ENCODE data around the gene PIM1.

The PIM1 gene

GRCh38 chr6:37200085-37200484 lies 30.1 kb downstream of the PIM1 start:
- Histone ChIP-seq H3K9me3 (replicated peaks; ENCODE audit: insufficient read depth, low read length) (no peaks in the 10 kb centered on the region), H2AFZ (ENCODE audit: low read length) (no peak overlapping the region), H3K27ac (ENCODE audit: low read length) (no peak overlapping the region), H3K4me1 (ENCODE audit: low read length) (no peaks in the 10 kb centered on the region), H3K4me2 (ENCODE audit: low read depth, low read length) (no peak overlapping the region), H4K20me1 (ENCODE audit: insufficient read depth, low read length) (no peaks in the 10 kb centered on the region), H3K4me3 (ENCODE audit: low read length) (no peak overlapping the region), H3F3A (ENCODE audit: insufficient read depth, low read length) (no peaks in the 10 kb centered on the region), H3K79me2 (ENCODE audit: low read length) (no peaks in the 10 kb centered on the region), H3K9me2 (replicated peaks; ENCODE audit: insufficient read depth, low read length) (no peaks in the 10 kb centered on the region), H3K9ac (ENCODE audit: low read length) (no peak overlapping the region), H3K36me3 (replicated peaks; ENCODE audit: insufficient read depth, low read length) (no peaks in the 10 kb centered on the region), H3K27me3 (replicated peaks; ENCODE audit: insufficient read depth, low read length) (no peaks in the 10 kb centered on the region)
- no peak for DNase-seq
- TF ChIP-seq EZH2 (optimal IDR thresholded peaks at IDR 0.05; ENCODE audit: low read depth, low read length) (no peak), EZH2phosphoT487 (IDR thresholded peaks at IDR 0.05; ENCODE audit: low read length) (no peak)
- TF ChIP-seq, protein P1, sequence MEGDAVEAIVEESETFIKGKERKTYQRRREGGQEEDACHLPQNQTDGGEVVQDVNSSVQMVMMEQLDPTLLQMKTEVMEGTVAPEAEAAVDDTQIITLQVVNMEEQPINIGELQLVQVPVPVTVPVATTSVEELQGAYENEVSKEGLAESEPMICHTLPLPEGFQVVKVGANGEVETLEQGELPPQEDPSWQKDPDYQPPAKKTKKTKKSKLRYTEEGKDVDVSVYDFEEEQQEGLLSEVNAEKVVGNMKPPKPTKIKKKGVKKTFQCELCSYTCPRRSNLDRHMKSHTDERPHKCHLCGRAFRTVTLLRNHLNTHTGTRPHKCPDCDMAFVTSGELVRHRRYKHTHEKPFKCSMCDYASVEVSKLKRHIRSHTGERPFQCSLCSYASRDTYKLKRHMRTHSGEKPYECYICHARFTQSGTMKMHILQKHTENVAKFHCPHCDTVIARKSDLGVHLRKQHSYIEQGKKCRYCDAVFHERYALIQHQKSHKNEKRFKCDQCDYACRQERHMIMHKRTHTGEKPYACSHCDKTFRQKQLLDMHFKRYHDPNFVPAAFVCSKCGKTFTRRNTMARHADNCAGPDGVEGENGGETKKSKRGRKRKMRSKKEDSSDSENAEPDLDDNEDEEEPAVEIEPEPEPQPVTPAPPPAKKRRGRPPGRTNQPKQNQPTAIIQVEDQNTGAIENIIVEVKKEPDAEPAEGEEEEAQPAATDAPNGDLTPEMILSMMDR (IDR thresholded peaks at IDR 0.05; ENCODE audit: low read length) = no peak

DNA sequence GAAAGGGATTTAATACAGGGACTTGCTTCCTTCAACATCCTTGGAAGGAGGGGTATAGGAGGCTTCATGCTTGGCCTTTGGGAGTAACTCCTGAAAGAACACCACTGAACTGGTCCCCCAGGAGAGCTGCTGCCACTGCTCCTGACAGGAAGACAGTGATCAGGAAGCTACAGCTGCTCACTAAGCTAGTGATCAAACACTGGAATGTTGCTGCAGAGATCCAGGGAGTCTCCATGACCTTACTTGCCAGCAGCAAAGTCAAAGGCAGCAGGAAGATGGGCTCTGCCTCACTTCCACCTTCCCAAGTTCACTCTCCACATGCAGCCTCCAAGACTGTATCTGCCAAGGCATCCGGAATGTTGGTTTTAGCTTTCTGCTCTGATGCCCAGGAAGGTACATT lies 31.8 kb downstream of the PIM1 start:
- no peak overlapping the region for H3K27ac ChIP-seq (ENCODE audit: low read length)
- H3K4me1 ChIP-seq (ENCODE audit: low read length) = no peaks in the 10 kb centered on the region
- no peaks in the 10 kb centered on the region for H3K79me2 ChIP-seq (ENCODE audit: low read length)
- no peaks in the 10 kb centered on the region for H3K36me3 ChIP-seq (replicated peaks; ENCODE audit: insufficient read depth, low read length)
- H2AFZ ChIP-seq (ENCODE audit: low read length) = no peak overlapping the region
- no peak for DNase-seq
- H3K9me2 ChIP-seq (replicated peaks; ENCODE audit: insufficient read depth, low read length) = no peaks in the 10 kb centered on the region
- H3K4me2 ChIP-seq (ENCODE audit: low read depth, low read length) = no peak overlapping the region
- no peak overlapping the region for H3K9ac ChIP-seq (ENCODE audit: low read length)
- H3K27me3 ChIP-seq (replicated peaks; ENCODE audit: insufficient read depth, low read length) = no peaks in the 10 kb centered on the region
- no peak overlapping the region for H3K4me3 ChIP-seq (ENCODE audit: low read length)
- no peaks in the 10 kb centered on the region for H3F3A ChIP-seq (ENCODE audit: insufficient read depth, low read length)
- no peaks in the 10 kb centered on the region for H4K20me1 ChIP-seq (ENCODE audit: insufficient read depth, low read length)
- TF ChIP-seq EZH2phosphoT487 (IDR thresholded peaks at IDR 0.05; ENCODE audit: low read length) (no peak), EZH2 (optimal IDR thresholded peaks at IDR 0.05; ENCODE audit: low read depth, low read length) (no peak)
- TF ChIP-seq, protein P1 (IDR thresholded peaks at IDR 0.05; ENCODE audit: low read length) = no peak
- no peaks in the 10 kb centered on the region for H3K9me3 ChIP-seq (replicated peaks; ENCODE audit: insufficient read depth, low read length)

GRCh38 chr6:37202788-37203491 lies 33.0 kb downstream of the PIM1 start:
- Histone ChIP-seq H3K27ac (ENCODE audit: low read length) (no peak overlapping the region), H3F3A (ENCODE audit: insufficient read depth, low read length) (no peaks in the 10 kb centered on the region), H3K27me3 (replicated peaks; ENCODE audit: insufficient read depth, low read length) (no peaks in the 10 kb centered on the region), H3K9ac (ENCODE audit: low read length) (no peak overlapping the region), H3K4me1 (ENCODE audit: low read length) (peaks cover 5% of the 10 kb centered on the region; the same call in 1 of the 2 replicates), H3K79me2 (ENCODE audit: low read length) (no peaks in the 10 kb centered on the region), H2AFZ (ENCODE audit: low read length) (no peak overlapping the region), H4K20me1 (ENCODE audit: insufficient read depth, low read length) (no peaks in the 10 kb centered on the region), H3K4me3 (ENCODE audit: low read length) (no peak overlapping the region), H3K9me2 (replicated peaks; ENCODE audit: insufficient read depth, low read length) (no peaks in the 10 kb centered on the region), H3K9me3 (replicated peaks; ENCODE audit: insufficient read depth, low read length) (no peaks in the 10 kb centered on the region), H3K36me3 (replicated peaks; ENCODE audit: insufficient read depth, low read length) (no peaks in the 10 kb centered on the region), H3K4me2 (ENCODE audit: low read depth, low read length) (no peak overlapping the region)
- TF ChIP-seq EZH2 (optimal IDR thresholded peaks at IDR 0.05; ENCODE audit: low read depth, low read length) = no peak
- TF ChIP-seq, protein P1 (IDR thresholded peaks at IDR 0.05; ENCODE audit: low read length) = no peak
- no peak for TF ChIP-seq EZH2phosphoT487 (IDR thresholded peaks at IDR 0.05; ENCODE audit: low read length)
- DNase-seq = no peak

Data from MM.1S (cell line).